ENCODE measurements around the gene ABCD3. TPM values are rescaled to one million over a fixed set of nuclear protein-coding genes. Genes with fewer than 3 reads are reported as not detected.

ABCD3 gene
- polyA plus RNA-seq, 3 donors, result 7.8 to 24.9 (median 21.0) TPM

- peaks cover 0 to 2% (median 0%) of the 10 kb centered on the region in 7 donors for H3K9me3 Mint-ChIP-seq
- no peaks in the 10 kb centered on the region for H4K20me1 ChIP-seq (ENCODE audit: insufficient read depth, low read length)
Observed at GRCh38 chr1:94535095-94535494, 116.9 kb downstream of the ABCD3 start.

GRCh38 chr1:94535879-94536278 is 117.7 kb downstream of the ABCD3 start:
- Histone ChIP-seq H3K36me3 (replicated peaks in 1 of 2; ENCODE audit: control insufficient read depth in 1 of 2, insufficient read depth in 2 of 2, low read length in 2 of 2) (peaks cover 7 to 47% of the 10 kb centered on the region in 2 donors), H3K4me3 (replicated peaks in 1 of 3; ENCODE audit: low read depth in 2 of 3, low read length in 3 of 3) (no peak overlapping the region), H3K4me2 (replicated peaks; ENCODE audit: extremely low read depth, low read length, poor library complexity, severe bottlenecking) (no peak overlapping the region), H2AFZ (ENCODE audit: insufficient read depth, low read depth, low read length, poor library complexity, severe bottlenecking) (no peak overlapping the region), H3K9me3 (replicated peaks in 1 of 2; ENCODE audit: control insufficient read depth in 1 of 2, insufficient read depth in 1 of 2, low read length in 2 of 2) (no peaks in the 10 kb centered on the region), H3K9ac (ENCODE audit: insufficient read depth, low read length, poor library complexity, severe bottlenecking) (no peak overlapping the region), H3K4me1 (ENCODE audit: control insufficient read depth in 1 of 2, insufficient read depth in 2 of 2, low read length in 2 of 2) (peaks cover 6 to 8% of the 10 kb centered on the region in 2 donors), H3K27me3 (ENCODE audit: control insufficient read depth in 2 of 2, insufficient read depth in 2 of 2, low read length in 2 of 2) (peaks cover 3 to 5% of the 10 kb centered on the region in 2 donors), H4K20me1 (ENCODE audit: insufficient read depth, low read length) (no peaks in the 10 kb centered on the region), H3K27ac (ENCODE audit: low read depth in 1 of 2, low read length in 2 of 2) (no peak overlapping the region), H3K79me2 (ENCODE audit: insufficient read depth, low read length) (peaks cover 7% of the 10 kb centered on the region)
- TF ChIP-seq CTCF (IDR thresholded peaks at IDR 0.05), result no peak
- no CpG with 5 or more reads among the region's 9 CpGs for WGBS (ENCODE audit: insufficient coverage)
- H3K9me3 Mint-ChIP-seq, result peaks cover 0 to 7% (median 0%) of the 10 kb centered on the region in 7 donors
- no peak overlapping the region for H3K27ac Mint-ChIP-seq
- intact Hi-C loops (cut with micrococcal nuclease), result no loop called here
- DNase-seq, result no peak
- peaks cover 38 to 53% of the 10 kb centered on the region in 2 donors for H3K36me3 Mint-ChIP-seq
- H3K4me1 Mint-ChIP-seq, result peaks cover 18% of the 10 kb centered on the region
- H3K4me3 Mint-ChIP-seq, result no peak overlapping the region
- peaks cover 0 to 10% (median 3%) of the 10 kb centered on the region in 3 donors for H3K27me3 Mint-ChIP-seq (ENCODE audit: low read depth in 3 of 3)

More at GRCh38 chr1:94535095-94535494, 116.9 kb downstream of the ABCD3 start:
- Mint-ChIP-seq H3K4me3 (no peak overlapping the region), H3K27me3 (ENCODE audit: low read depth in 3 of 3) (peaks cover 0 to 3% (median 0%) of the 10 kb centered on the region in 3 donors), H3K4me1 (peaks cover 11% of the 10 kb centered on the region), H3K27ac (no peak overlapping the region), H3K36me3 (peaks cover 36 to 61% of the 10 kb centered on the region in 2 donors)
- no peak overlapping the region for H3K27ac ChIP-seq (ENCODE audit: low read depth in 1 of 2, low read length in 2 of 2)
- H3K4me2 ChIP-seq (replicated peaks; ENCODE audit: extremely low read depth, low read length, poor library complexity, severe bottlenecking), result no peak overlapping the region
- peaks cover 7 to 54% of the 10 kb centered on the region in 2 donors for H3K36me3 ChIP-seq (replicated peaks in 1 of 2; ENCODE audit: control insufficient read depth in 1 of 2, insufficient read depth in 2 of 2, low read length in 2 of 2)
- peaks cover 0 to under 1% of the 10 kb centered on the region in 2 donors for H3K4me1 ChIP-seq (ENCODE audit: control insufficient read depth in 1 of 2, insufficient read depth in 2 of 2, low read length in 2 of 2)
- TF ChIP-seq CTCF (IDR thresholded peaks at IDR 0.05), result no peak
- no peak overlapping the region for H2AFZ ChIP-seq (ENCODE audit: insufficient read depth, low read depth, low read length, poor library complexity, severe bottlenecking)
- H3K9ac ChIP-seq (ENCODE audit: insufficient read depth, low read length, poor library complexity, severe bottlenecking), result no peak overlapping the region
- H3K79me2 ChIP-seq (ENCODE audit: insufficient read depth, low read length), result no peaks in the 10 kb centered on the region
- intact Hi-C loops (cut with micrococcal nuclease), result no loop called here
- DNase-seq, result no peak
- H3K9me3 ChIP-seq (replicated peaks in 1 of 2; ENCODE audit: control insufficient read depth in 1 of 2, insufficient read depth in 1 of 2, low read length in 2 of 2), result no peaks in the 10 kb centered on the region
- WGBS (ENCODE audit: insufficient coverage), result 100% methylated on average over 3 of the region's 5 CpGs
- no peak overlapping the region for H3K4me3 ChIP-seq (replicated peaks in 1 of 3; ENCODE audit: low read depth in 2 of 3, low read length in 3 of 3)
- no peaks in the 10 kb centered on the region for H3K27me3 ChIP-seq (ENCODE audit: control insufficient read depth in 2 of 2, insufficient read depth in 2 of 2, low read length in 2 of 2)
